ENCODE measurements around the gene ZNG1A. TPM values are rescaled to one million over a fixed set of nuclear protein-coding genes. Genes with fewer than 3 reads are reported as not detected.
"Not testable (repeated sequence)": the region's sequence is repeated elsewhere in the genome, so short reads cannot be mapped to it uniquely, and the experiment has no call there.

Gene ZNG1A
- total RNA-seq, result 10 to 100 TPM; 28.5 to 34.8 TPM

DNA sequence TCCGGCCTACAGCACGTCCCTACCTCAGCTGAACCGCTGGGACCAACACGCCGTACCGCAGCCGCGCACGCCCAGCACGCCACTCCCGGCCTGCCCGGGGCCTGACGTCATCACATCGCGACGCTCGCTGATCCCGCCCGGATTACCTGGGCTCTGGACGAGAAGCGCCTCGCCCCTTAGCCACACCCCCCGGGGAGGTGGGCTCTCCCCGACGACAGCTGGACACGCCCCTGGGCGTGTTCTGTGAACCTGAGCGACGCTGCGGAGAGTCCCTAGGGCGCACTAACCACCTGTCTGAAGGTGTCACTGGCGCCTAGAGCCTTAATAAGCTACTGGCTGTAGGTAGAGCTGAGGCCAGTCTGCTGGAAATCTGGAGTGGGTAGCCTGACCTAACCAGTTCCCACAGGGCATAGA, at the start of gene ZNG1A:
Gene ZNG1A, minus strand, starts transcription at position 87 of the 414 bp plus-strand sequence. CDS start 87 bp downstream, outside the sequence.
- H3K4me1 Mint-ChIP-seq (ENCODE audit: low read depth), result peaks cover 17% of the 10 kb centered on the region
- not testable (repeated sequence) for ATAC-seq (replicated peaks in 1 of 2); H3K36me3 Mint-ChIP-seq (ENCODE audit: insufficient read depth in 2 of 2); H3K9me3 Mint-ChIP-seq; H3K27me3 Mint-ChIP-seq (ENCODE audit: low read depth)
- peak; percentile 83 to 92 for DNase-seq
- peak within 1 kb of the TSS; percentile 97 for H3K27ac Mint-ChIP-seq
- H3K4me3 Mint-ChIP-seq, result peak within 1 kb of the TSS; percentile 90 to 96

DNA sequence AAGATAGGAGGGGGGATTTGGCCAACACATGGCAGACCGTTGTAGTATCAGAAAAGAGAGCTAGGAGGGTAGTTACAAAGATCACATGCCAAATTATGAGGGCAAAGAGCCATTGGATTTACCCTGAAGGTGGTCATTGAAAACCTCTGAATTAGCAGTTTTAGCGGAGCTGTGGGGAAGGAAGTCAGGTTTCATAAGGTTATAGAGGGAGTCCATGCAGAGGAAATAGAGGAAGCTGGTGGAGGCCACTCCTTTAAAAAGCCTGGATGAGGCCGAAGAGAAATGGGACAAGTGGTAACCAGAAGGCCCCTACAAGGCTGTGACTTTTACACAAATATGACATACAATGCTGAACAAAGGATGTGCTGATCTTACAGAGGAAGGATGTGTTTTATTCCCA, 49.0 kb upstream of the ZNG1A start:
- DNase-seq (no peak), ATAC-seq (replicated peaks in 1 of 2) (no peak)
- peaks cover 1 to 4% of the 10 kb centered on the region in 2 donors for H3K36me3 Mint-ChIP-seq (ENCODE audit: insufficient read depth in 2 of 2)
- no peak overlapping the region for H3K27ac Mint-ChIP-seq
- peaks cover 5% of the 10 kb centered on the region for H3K27me3 Mint-ChIP-seq (ENCODE audit: low read depth)
- no peak overlapping the region for H3K4me3 Mint-ChIP-seq
- no peaks in the 10 kb centered on the region for H3K9me3 Mint-ChIP-seq
- peaks cover 1% of the 10 kb centered on the region for H3K4me1 Mint-ChIP-seq (ENCODE audit: low read depth)

DNA sequence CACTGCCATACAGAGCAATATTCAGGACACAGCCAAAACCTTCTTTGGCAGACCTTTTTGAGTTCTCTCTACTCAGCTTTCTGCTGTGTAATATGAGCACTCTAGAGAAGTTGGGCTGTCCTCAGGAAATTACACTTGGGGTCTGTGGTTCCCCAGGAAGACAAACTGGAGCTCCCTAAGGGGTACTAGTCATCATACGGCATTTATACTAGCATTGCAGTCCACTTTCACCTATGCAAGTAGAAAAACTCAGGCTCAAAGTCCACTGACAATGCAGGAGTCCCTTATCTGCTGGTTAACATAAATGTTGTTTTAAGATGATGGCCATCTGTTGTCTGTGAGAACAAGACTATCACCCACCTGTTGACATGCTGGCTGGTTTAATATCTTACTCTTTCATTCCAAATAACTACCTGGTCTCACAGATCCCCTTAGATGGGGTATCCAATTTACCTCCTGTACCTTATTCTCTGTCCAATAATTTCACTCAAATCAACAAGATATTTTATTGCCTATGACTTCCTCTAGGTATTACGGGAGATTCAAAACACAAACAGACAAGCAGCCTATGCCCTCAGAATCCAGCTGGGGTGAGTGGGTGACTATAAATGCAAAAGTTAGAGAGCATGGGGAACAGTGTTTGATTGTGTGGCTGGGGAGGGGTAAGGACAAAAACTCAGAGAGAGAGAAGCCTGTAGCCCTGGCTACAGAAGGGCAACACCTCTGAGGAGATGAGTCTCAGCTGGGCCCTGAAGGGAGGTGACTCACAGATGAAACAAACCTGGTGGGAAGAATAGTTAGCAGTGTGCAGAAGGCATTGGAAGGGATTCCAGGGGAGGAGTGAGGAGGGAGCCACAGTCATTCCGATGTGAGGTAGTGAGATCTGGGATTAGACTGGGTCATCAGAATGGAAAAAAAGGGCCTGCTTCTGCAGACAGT, 46.0 kb upstream of the ZNG1A start:
- Mint-ChIP-seq H3K27ac (no peak overlapping the region), H3K27me3 (ENCODE audit: low read depth) (peaks cover 5% of the 10 kb centered on the region), H3K4me1 (ENCODE audit: low read depth) (peaks cover 12% of the 10 kb centered on the region), H3K9me3 (no peaks in the 10 kb centered on the region), H3K36me3 (ENCODE audit: insufficient read depth in 2 of 2) (peaks cover 0 to 4% of the 10 kb centered on the region in 2 donors), H3K4me3 (no peak overlapping the region)
- ATAC-seq (replicated peaks in 1 of 2), result peak in 1 of 2 donors; percentile 72
- DNase-seq, result no peak

DNA sequence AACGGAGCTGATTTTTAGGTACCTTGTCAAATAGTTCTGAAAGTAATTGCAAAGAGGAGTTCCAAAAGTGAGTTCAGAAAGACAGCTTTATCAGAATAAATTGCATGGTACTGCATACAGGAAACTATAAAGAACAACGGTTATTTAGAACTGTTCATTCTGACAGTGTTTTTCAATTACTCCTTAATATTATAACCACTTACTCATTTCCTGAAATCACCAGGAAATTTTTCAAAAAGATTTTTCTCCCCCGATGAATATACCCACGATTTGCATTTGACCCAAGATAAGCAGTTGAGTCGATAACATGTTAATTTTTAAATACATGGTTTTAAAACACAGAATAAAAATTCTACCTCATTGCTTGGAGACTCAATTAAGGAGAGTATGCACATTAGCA, 45.2 kb upstream of the ZNG1A start:
- no peak for ATAC-seq (replicated peaks in 1 of 2)
- H3K4me1 Mint-ChIP-seq (ENCODE audit: low read depth), result peaks cover 12% of the 10 kb centered on the region
- no peak overlapping the region for H3K27ac Mint-ChIP-seq
- DNase-seq, result no peak
- H3K36me3 Mint-ChIP-seq (ENCODE audit: insufficient read depth in 2 of 2), result peaks cover 0 to 4% of the 10 kb centered on the region in 2 donors
- peak overlapping the region in 1 of 2 donors; percentile 25 for H3K4me3 Mint-ChIP-seq
- H3K27me3 Mint-ChIP-seq (ENCODE audit: low read depth), result peaks cover 5% of the 10 kb centered on the region
- no peaks in the 10 kb centered on the region for H3K9me3 Mint-ChIP-seq

DNA sequence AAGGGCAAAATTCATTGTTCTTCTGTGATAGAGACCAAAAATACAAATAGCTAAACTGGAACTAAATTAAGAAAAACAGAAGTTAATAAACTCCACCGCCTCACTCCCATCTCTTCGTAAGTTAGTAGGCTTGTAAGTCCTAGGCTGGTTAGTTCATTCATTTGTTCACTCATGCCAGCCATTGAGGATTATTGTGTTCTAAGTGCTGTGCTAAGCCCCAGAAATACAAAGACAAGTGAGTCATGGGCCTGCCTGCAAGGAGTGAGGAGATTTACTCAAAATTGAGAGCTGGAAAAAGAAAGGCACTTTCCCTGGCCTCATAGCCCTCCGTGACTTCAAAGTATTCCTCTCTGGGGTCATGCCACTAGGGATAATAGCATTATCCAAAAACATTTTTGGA, 44.3 kb upstream of the ZNG1A start:
- ATAC-seq (replicated peaks in 1 of 2) (no peak), DNase-seq (no peak)
- peak overlapping the region in 1 of 2 donors; percentile 38 for H3K4me3 Mint-ChIP-seq
- peaks cover 0 to 4% of the 10 kb centered on the region in 2 donors for H3K36me3 Mint-ChIP-seq (ENCODE audit: insufficient read depth in 2 of 2)
- peak overlapping the region; percentile 35 for H3K27ac Mint-ChIP-seq
- peaks cover 5% of the 10 kb centered on the region for H3K27me3 Mint-ChIP-seq (ENCODE audit: low read depth)
- H3K9me3 Mint-ChIP-seq, result no peaks in the 10 kb centered on the region
- H3K4me1 Mint-ChIP-seq (ENCODE audit: low read depth), result peaks cover 12% of the 10 kb centered on the region

DNA sequence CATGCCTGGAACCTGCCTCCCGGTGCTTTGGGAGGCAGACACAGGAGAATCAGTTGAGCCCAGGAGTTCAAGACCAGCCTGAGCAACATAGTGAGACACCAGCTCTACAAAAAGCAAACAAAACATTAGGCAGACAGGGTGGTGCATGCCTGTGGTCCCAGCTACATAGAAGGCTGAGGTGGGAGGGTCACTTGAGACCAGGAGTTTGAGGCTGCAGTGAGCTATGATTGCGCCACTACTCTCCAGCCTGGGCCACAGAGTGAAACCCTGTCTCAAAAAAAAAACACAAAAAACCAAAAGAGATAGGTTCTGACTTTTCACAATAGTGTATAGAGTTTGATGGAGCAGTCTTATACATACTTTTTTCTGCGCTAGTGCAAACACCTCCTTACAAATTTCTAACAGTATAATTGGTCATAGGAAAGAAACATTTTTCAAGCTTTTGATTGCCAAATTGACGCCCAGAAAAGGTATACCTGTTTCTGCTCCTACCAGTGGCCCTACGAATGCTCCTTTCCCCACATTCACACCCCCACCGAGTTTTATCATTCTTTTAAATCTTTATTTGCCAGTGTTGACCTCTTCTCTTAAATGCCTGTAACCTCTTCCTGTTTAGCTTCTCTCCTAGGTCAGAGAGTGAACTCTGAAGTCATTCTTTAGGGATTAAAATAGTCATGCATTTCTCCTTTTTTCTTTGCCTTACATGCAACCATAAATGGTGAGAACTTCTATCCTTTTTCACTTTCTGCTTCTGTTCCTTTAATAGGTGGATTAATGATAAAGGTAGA, 43.3 kb upstream of the ZNG1A start:
- Mint-ChIP-seq H3K4me3 (peak overlapping the region; percentile 30 to 38), H3K9me3 (no peaks in the 10 kb centered on the region), H3K36me3 (ENCODE audit: insufficient read depth in 2 of 2) (no peaks in the 10 kb centered on the region), H3K27me3 (ENCODE audit: low read depth) (peaks cover 11% of the 10 kb centered on the region), H3K27ac (peak overlapping the region; percentile 21), H3K4me1 (ENCODE audit: low read depth) (peaks cover 13% of the 10 kb centered on the region)
- DNase-seq (no peak), ATAC-seq (replicated peaks in 1 of 2) (peak; percentile 20 to 64)

DNA sequence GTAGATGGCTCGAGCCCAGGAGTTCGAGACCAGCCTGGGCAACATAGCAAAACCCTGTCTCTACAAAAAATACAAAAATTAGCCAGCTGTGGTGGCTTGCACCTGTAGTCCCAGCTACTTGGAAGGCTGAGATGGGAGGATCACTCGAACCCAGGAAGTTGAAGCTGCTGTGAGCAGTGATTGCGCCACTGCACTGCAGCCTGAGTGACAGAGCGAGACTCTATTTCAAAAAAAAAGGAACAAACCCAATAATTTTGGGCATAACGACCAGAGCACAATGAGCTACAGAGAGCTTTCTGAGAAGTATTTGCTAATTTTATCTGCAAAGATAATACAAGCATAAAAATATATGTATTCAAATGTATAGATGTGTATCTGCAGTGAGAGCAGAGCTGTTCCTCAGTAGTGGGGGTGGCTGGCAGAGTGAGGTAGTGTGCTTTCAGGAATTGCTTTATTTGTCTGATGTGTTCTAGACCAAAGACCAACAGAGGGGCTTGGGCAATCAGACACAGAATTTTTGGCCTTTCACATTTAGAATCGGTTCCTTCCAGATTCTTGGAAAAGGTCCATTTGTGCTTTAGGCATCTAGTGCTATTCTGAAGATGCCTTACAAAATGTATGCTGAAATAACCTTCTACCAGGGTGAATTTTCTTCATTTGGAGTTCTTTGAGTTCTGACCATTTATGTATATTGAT, 41.0 kb upstream of the ZNG1A start:
- H3K4me1 Mint-ChIP-seq (ENCODE audit: low read depth), result peaks cover 26% of the 10 kb centered on the region
- H3K9me3 Mint-ChIP-seq, result no peaks in the 10 kb centered on the region
- H3K27ac Mint-ChIP-seq, result no peak overlapping the region
- H3K36me3 Mint-ChIP-seq (ENCODE audit: insufficient read depth in 2 of 2), result no peaks in the 10 kb centered on the region
- no peak for ATAC-seq (replicated peaks in 1 of 2)
- no peak for DNase-seq
- no peak overlapping the region for H3K4me3 Mint-ChIP-seq
- H3K27me3 Mint-ChIP-seq (ENCODE audit: low read depth), result peaks cover 21% of the 10 kb centered on the region

DNA sequence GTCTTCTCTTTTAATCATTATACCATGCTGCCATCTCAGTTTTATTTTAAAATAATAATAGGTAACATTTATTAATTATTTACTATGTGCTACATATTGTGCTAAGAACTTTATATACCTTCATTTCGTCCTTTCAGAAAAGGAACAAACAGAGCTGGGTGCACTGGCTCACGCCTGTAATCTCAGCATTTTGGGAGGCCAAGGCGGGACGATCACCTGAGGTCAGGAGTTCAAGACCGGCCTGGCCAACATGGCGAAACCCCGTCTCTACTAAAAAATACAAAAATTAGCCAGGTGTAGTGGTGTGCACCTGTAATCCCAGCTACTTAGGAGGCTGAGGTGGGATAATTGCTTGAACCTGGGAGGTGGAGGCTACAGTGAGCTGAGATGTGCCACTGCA, 40.2 kb upstream of the ZNG1A start:
- H3K27ac Mint-ChIP-seq, result not testable (repeated sequence)

DNA sequence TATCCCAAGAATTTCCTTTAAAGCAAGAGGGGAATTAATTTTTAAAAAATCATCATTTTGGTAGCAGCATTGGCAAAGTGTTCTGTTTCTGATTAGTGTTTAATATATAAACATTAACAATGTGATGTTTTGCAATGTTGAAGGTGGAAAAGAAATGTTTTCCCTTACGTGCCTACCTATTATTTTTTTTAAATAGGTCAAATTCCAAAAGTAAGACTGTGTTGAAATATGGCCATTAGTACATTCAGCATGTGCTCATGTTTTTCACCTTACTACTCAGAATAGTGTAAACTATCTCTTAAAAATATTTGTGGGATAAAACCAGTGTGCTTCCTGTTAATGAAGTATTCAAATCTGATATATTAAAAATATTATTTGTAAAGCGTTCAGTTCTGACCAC, 39.1 kb upstream of the ZNG1A start:
- ATAC-seq (replicated peaks in 1 of 2) (no peak), DNase-seq (no peak)
- no peaks in the 10 kb centered on the region for H3K36me3 Mint-ChIP-seq (ENCODE audit: insufficient read depth in 2 of 2)
- no peak overlapping the region for H3K4me3 Mint-ChIP-seq
- peaks cover 15% of the 10 kb centered on the region for H3K27me3 Mint-ChIP-seq (ENCODE audit: low read depth)
- H3K4me1 Mint-ChIP-seq (ENCODE audit: low read depth), result peaks cover 26% of the 10 kb centered on the region
- H3K27ac Mint-ChIP-seq, result no peak overlapping the region
- no peaks in the 10 kb centered on the region for H3K9me3 Mint-ChIP-seq

More for the DNA sequence above, 40.2 kb upstream of the ZNG1A start:
- H3K4me3 Mint-ChIP-seq; H3K36me3 Mint-ChIP-seq (ENCODE audit: insufficient read depth in 2 of 2); DNase-seq; ATAC-seq (replicated peaks in 1 of 2); H3K9me3 Mint-ChIP-seq: not testable (repeated sequence)
- Mint-ChIP-seq H3K4me1 (ENCODE audit: low read depth) (peaks cover 26% of the 10 kb centered on the region), H3K27me3 (ENCODE audit: low read depth) (peaks cover 16% of the 10 kb centered on the region)

DNA sequence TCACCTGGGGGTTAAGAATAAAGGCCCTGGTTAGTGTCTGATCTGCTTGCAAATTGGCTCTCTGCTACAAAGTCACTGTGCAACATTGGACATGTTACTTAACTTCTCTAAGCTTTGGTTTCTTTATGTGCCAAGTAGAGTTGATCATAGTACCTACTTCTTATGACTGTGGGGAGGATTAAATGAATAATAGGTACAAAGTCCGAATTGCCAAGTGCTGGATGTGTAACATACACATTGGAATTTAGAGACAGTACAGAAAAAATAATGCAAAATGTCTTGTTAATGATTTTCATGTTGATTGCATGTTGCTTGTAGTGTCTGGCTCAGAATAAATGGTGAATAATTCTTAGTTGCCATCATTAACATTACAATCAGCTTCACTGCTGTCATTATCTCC, 38.0 kb upstream of the ZNG1A start:
- DNase-seq (no peak), ATAC-seq (replicated peaks in 1 of 2) (no peak)
- no peaks in the 10 kb centered on the region for H3K9me3 Mint-ChIP-seq
- H3K27me3 Mint-ChIP-seq (ENCODE audit: low read depth), result peaks cover 15% of the 10 kb centered on the region
- H3K36me3 Mint-ChIP-seq (ENCODE audit: insufficient read depth in 2 of 2), result no peaks in the 10 kb centered on the region
- no peak overlapping the region for H3K27ac Mint-ChIP-seq
- peaks cover 15% of the 10 kb centered on the region for H3K4me1 Mint-ChIP-seq (ENCODE audit: low read depth)
- peak overlapping the region; percentile 19 to 89 for H3K4me3 Mint-ChIP-seq

DNA sequence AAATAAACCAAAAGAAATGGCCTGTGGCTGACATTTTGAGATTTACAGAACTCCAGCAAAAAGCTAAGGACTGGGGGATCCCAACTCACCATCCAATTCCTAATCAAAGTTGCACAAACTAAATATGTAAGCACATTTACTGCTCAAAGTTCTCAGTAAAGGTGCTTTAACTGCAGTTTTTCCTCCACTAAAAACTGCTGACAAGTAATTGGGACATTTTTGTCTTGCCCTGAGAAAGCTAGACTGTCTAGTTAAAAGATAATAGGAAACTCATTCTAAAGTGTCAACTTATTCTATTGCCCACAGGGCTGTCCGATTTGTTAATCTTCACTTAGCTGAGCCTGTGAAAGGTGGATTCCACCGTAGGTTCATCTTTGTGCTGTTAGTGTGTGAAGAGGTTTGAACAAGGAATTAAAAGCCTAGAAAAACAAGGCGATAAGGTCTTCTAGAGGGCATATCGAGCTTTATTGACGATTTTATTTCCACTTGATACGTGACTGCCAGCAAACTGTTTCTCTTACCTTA, 36.8 kb upstream of the ZNG1A start:
- H3K36me3 Mint-ChIP-seq (ENCODE audit: insufficient read depth in 2 of 2), result no peaks in the 10 kb centered on the region
- no peaks in the 10 kb centered on the region for H3K9me3 Mint-ChIP-seq
- DNase-seq (no peak), ATAC-seq (replicated peaks in 1 of 2) (no peak)
- no peak overlapping the region for H3K27ac Mint-ChIP-seq
- peaks cover 15% of the 10 kb centered on the region for H3K27me3 Mint-ChIP-seq (ENCODE audit: low read depth)
- H3K4me3 Mint-ChIP-seq, result peak overlapping the region; percentile 86 to 89
- H3K4me1 Mint-ChIP-seq (ENCODE audit: low read depth), result peaks cover 15% of the 10 kb centered on the region

DNA sequence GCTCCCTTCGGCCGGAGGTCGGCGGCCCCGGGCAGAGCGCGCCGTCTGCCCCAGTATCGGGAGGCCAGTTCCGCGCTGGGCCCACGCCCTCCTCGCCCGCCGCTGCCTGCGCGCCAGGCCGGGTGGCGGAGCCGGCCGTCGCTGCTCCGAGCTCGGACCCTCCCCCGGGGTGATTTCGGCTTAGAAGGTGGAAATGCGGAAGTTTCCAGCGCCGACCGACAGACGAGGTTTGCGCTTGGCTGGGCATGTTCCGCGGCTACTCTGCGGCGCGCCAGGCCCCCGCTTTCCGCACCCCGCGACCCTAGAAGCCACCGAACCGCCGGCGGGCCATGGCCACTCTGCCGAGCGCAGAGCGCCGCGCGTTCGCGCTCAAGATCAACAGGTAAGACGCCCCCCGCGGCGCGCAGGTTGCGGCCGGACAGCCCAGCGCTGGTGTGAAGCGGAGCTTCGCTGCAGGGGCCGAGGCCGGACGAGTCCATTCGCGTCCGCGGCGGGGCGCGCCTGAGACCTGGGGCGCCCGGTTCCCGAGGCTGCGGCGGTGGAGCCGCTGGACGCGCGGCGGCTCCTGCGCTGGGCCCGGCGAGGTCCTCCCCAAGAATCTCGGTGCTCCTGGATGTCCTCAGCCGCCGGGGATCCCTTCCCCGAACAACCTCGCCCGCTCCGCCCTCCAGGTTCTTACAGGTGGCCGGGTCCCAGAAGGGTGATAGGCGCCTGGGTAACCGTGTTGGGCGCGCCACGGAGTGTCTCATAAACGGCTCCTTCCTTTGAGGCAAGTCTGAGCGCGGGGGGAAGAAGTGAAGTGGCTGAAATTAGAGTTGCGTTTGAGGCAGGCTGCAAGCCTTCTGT, 36.0 kb upstream of the ZNG1A start, which contains the start of gene DOCK8:
Gene DOCK8, plus strand, starts transcription at position 218 of the 846 bp plus-strand sequence. Its CDS starts 112 bp downstream, at position 330.
- peak; percentile 74 to 83 for DNase-seq
- Mint-ChIP-seq H3K4me1 (ENCODE audit: low read depth) (peaks cover 15% of the 10 kb centered on the region), H3K36me3 (ENCODE audit: insufficient read depth in 2 of 2) (no peaks in the 10 kb centered on the region), H3K27me3 (ENCODE audit: low read depth) (peaks cover 15% of the 10 kb centered on the region), H3K4me3 (peak within 1 kb of the TSS; percentile 86 to 89), H3K9me3 (no peaks in the 10 kb centered on the region), H3K27ac (peak within 1 kb of the TSS; percentile 52)
- ATAC-seq (replicated peaks in 1 of 2), result peak; percentile 93 to 95
